Skeletal muscle cell (primary cell): ENCODE data around the gene SLC4A4.

ENCODE experiments used
- DNase-seq: peaks from one replicate; pipeline ENCODE4 v3.0.0-alpha.2; 2010; ENCODE audit warnings: low read depth
- H3K4me3 ChIP-seq: 2 replicates; pipeline ENCODE4 v1.5.1; 2011; ENCODE audit warnings: low read depth, mild to moderate bottlenecking, control low read depth, low read length, moderate library complexity

Gene SLC4A4

DNA sequence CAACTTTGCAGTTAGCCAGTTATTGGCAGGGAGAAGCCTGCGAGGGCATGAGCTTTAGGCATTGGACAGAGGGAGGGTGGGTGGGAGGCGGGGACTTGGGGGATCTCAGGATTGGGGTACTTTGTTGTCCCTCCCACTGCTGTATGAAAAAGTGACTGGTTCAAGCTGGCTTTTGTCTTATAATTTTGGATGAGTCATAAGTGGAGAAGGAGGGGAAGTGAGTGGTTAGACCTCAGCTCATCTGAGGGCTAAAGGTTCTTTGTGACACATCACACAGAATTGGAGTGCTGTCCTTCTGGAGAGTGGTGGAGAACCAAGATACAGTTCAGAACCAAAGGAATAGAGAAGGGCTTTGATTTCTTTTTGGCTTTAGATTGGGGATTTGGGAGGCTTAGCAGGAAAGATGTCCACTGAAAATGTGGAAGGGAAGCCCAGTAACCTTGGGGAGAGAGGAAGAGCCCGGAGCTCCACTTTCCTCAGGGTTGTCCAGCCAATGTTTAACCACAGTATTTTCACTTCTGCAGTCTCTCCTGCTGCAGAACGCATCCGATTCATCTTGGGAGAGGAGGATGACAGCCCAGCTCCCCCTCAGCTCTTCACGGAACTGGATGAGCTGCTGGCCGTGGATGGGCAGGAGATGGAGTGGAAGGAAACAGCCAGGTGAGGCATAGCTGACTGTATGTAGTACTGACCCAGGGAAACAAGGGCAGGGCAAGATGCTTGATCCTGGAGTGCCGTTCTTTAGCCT is at the start of gene SLC4A4:
Gene SLC4A4 (plus strand): TSS at position 175 of the 748 bp plus-strand sequence.
- peak; percentile 58 for DNase-seq
- no peak within 1 kb of the TSS for H3K4me3 ChIP-seq

DNA sequence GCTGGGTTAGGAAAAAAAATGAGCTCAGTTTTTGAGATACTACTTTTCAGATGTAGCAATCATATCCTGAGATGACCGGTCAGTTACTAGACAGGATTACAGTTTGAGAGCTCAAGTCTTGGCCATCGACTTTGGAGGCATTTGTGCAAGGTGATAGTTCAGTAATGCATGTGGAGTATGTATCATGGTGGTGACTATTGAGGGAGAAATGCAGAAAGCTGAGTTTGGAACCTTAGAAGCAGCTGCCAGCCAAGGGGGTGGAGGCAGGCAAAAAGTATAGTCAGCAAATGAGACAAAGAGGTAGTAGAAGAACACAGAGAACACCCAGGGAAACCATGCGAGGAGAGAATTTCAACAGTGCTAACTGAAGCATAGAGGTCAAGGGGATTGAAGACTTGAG is 48.7 kb upstream of the SLC4A4 start:
- DNase-seq = peak; percentile 60
- no peak overlapping the region for H3K4me3 ChIP-seq

DNA sequence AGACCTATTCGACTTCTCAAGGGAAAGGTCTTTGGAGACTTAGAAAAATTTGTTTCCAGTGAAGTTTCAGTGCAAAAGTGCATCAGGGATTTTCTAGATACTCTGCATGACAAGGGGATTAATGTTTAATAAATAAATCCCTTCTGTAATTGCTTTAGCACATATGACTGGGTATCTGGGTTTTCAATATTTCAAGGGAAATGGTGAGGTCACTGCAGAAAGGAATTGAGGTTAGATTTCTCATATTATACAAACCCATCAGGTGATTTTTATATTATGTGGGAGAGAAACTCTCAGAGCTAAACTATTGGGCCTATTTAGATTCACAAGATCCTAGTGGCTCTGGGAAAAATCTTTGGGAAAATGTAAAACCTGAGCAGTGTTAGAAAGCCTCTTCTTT is 48.3 kb upstream of the SLC4A4 start:
- no peak overlapping the region for H3K4me3 ChIP-seq
- DNase-seq = no peak

DNA sequence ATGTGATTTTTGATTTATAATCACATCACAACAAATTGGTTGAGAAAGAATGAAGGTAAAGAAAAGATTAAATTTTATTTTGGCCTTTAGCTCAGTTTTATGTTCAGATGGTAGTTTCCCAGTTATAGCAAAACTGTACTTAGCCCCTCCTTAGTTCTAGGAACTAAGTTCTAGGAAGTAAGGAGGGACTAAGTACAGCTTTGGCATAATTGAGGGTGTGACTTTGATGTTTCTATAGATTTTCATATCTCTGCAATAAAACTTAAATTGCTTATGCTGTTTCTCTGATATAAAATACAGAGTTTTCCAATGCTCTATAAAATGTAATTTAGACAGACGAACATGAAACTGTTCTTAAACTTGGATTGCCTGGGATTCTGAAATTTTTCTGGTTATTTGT is 46.6 kb upstream of the SLC4A4 start:
- H3K4me3 ChIP-seq = no peak overlapping the region
- no peak for DNase-seq

DNA sequence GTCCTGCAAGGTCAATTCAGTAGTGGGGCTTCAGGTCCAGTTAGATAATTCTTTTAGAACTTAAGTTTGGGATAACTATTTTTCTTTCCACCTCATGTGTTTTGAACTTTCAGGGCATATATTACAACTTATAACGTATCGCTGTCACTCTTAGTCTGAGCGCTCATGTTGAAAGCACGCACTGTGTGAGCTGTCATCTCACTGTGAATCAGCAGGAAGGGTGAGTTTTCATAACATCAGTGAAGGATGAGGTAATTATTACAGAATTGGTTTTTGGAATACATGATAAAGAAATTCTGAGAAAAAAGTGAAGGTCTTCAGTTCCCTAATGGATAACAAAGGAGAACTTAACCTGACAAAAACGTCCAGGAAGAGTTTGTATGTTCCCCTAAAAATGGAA is 45.1 kb upstream of the SLC4A4 start:
- H3K4me3 ChIP-seq = no peak overlapping the region
- DNase-seq = peak; percentile 55

DNA sequence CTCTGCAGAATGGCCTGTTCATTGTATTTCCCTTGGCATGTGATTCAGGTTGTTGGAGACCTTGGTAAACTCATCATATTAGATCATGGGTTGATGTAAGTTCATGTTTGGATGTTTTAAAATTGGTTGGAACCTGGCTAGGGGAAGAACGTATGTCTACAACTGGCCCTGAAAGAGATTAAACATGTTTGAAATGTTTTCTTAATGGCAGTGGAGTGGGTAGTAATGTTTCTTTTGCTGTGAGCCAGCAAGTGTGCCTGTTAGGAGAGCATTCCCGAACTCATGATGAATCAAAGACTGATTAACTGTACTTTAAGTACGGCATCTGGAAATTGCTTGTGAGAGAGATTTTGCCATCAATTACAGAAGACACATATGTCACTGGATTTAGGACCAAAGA is 44.5 kb upstream of the SLC4A4 start:
- peak; percentile 26 for DNase-seq
- H3K4me3 ChIP-seq = no peak overlapping the region

DNA sequence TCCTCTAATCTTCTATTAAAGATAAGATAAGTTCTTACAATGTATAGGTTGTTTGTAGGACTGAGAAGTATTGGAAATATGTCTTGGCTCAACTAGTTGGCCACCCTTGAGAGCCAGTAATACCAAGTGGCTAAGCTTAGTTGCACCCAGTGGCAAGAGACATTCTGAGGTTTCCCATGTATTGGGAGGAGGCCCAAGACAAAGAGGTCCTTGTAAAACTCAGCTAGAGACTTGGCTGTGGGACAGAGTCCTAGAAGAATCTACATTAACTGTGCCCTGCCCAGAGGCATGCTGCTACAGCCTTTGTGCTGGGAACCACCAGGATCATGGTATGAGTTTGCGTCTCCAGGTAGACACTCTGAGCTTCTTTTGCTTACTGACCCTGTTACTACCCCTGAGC is 41.9 kb upstream of the SLC4A4 start:
- H3K4me3 ChIP-seq = no peak overlapping the region
- no peak for DNase-seq

DNA sequence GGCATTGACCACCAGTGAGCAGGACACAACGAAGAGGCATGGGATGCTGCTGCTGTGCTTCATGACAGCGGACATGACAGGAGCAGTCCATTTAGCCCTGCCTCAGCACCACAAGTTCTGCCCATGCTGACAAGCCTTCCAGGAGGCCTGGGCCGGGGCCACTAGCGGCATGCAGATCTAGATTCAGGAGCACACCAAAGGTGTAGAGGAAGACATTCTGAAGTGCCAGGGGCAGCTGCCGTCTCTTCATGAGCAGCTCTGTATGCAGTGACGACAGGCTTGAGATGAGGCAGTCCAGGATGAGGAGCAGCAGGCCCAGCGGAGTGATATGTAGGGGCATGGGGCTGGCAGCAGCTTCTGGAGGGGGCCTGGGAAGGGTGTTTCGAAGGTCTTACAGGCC is 38.5 kb upstream of the SLC4A4 start:
- DNase-seq = no peak
- no peak overlapping the region for H3K4me3 ChIP-seq

DNA sequence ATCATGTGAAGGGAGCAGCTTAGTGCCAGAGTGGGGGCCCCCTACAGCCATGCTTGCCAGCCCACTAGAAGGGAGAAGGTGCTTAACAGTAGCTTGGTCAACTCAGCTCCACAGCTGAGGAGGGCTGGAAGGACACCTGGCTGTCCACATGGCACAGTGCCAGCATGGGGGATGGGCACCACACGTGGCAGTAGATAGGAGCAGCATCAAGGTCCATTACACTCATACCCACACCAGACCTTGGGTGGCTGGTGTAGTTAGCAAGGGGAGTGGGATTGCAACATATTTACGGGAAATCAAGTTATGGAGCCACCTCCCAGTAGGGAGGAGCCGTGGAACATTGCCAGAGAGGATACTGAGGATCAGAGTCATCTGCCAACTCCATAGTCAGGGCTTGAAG is 37.9 kb upstream of the SLC4A4 start:
- DNase-seq = no peak
- H3K4me3 ChIP-seq = no peak overlapping the region

DNA sequence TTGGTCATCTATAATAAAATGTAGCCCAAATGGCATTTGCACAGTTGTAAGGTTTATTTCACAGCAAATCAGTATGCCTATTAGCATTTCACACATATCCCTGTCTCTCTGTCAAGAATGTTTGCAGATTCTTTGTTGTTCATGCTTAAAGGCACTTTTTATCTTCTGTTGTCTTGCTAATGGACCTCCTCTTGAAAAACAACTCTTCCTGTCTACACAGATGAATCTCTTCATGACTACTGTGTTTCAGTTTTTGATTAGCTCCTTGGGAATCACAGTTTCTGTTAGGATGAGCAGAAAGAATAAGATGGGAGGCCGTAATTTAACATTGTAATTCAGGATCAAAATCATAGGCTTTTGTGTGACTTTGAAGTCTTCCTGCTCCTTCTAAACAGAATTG is 35.5 kb upstream of the SLC4A4 start:
- H3K4me3 ChIP-seq = no peak overlapping the region

DNA sequence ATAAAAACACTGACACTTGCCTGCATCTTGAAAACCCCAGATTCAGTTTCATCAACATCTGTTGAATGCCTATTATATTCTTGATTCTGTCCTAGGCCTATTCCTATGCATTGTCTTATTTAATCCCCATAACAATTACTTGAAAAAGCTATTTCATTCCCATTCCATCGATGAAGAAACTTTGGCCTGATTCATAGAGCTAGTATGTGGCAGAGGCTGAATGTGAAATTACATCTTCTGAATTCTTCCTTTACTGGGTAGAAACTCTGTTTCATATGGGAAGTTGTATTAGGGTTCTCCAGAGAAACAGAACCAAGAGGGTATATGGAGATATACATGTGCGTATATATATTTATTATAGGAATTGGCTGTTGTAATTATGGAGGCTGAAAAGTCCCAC is 35.0 kb upstream of the SLC4A4 start:
- H3K4me3 ChIP-seq = no peak overlapping the region
- DNase-seq = peak; percentile 32

More for the DNA sequence above, 35.5 kb upstream of the SLC4A4 start:
- no peak for DNase-seq

DNA sequence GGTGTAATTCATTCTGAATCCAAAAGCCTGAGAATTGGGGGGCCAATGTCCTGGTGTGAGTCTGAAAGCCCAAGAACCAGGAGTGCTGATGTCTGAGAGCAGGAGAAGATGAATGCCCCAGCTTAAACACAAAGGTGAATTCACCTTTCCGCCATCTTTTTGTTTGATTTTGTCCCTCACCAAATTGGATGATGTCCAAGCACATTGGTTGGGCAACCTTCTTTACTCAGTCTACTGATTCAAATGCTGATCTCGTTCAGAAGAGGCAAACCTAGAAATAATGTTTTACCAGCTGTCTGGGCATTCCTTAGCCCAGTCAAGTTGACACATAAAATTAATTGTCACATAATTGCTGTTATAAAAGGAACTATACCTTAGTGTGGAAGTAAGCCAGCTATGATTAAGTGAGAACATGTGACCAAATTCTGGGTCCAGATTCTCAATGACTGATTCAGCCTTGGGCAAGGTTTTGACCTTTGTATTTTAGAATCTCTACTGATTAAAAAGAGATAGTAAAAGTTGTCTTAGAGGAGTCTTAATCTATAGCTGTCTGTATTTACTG is 34.5 kb upstream of the SLC4A4 start:
- no peak overlapping the region for H3K4me3 ChIP-seq
- no peak for DNase-seq

DNA sequence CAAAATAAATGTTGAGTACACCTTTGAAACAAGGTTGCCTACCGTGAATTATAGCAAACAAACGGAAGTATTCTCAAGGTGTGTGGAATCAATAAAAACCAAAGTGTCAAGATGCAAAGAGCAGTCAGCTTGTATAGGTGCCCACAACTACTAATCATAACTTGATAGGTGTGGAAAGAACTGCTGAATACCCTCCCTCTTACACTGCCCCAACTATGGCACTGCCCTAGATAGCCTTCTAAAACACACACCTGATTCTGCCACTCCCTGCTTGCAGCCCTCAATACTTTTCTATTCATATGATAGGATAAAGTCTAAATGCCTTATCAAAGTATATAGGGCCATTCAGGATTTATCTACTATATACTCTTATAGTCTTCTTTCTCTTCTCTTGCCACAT is 31.1 kb upstream of the SLC4A4 start:
- H3K4me3 ChIP-seq = no peak overlapping the region
- no peak for DNase-seq

DNA sequence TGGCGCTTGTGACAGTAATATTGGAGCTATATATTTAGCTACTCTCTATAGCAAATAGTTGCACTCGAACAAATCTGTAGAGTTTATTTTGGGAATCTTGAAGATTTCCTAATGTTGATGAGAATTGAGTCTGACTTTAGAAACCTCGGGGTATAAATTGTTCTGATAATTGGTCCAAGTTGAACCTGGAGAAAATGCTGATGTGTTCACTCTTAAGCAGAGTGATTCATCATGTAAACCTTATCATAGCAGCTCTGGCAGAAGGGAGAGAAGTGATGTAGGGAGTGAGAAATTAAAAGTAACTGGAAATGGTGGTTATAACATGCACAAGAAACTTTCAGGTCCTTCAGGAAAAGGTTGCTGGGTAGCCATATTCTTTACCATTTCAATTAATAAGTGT is 16.4 kb upstream of the SLC4A4 start:
- no peak for DNase-seq
- H3K4me3 ChIP-seq = no peak overlapping the region

DNA sequence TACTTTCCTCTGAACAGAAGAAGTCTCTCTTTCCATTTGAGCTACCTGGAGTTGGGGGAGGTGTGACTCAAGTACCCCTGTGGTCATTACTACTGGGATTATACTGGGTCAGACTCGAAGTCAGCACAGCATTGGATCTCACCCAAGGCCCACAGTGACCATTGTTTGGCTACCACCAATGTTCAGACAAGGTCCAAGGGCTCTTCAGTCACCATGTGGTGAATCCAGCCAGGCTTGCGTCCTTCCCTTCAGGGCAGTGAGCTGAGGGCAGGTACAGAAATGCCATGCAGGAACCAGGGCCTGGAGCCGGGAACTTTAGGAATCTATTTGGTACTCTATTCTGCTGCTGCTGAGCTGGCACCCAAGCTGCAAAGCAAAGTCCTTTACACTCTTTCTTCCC is 5.5 kb upstream of the SLC4A4 start:
- DNase-seq = no peak
- H3K4me3 ChIP-seq = no peak overlapping the region

DNA sequence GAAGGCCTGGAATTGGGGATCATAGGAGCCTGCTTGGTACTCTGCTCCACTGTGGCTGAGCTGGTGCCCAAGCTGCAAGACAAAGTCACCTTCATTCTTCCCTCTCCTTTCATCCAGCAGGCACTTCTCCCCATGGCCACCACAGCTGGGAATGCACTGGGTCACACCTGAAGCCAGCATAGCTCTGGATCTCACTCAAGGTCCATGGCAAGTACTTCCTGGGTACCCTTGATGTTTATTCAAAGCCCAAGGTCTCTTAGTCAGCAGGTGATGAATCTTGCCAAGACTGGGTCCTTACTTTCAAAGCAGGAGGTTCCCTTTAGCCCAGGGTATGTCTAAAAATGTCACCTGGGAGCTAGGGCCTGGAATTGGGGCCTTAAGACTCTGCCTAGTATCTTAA is 4.9 kb upstream of the SLC4A4 start:
- H3K4me3 ChIP-seq = no peak overlapping the region
- no peak for DNase-seq

DNA sequence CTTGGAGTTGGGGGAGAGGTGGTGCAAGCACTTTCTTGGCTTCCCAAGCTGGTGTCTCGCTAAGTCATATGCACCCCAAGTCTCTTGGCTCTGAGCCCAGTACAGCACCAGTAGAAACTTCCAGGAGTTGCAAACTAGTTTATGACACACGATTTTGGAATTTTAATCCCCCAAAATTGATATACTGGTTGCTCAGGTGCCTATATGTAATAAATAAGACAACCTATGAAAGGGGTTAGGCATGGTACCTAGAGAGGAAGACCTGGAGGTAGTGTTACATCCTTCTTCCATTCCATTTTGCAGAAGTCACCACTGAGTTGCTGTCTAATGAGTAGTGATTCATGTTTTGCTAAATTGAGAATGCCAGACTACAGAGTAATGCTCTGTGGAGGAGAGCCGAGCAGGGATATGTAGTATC is 4.3 kb upstream of the SLC4A4 start:
- H3K4me3 ChIP-seq = no peak overlapping the region

DNA sequence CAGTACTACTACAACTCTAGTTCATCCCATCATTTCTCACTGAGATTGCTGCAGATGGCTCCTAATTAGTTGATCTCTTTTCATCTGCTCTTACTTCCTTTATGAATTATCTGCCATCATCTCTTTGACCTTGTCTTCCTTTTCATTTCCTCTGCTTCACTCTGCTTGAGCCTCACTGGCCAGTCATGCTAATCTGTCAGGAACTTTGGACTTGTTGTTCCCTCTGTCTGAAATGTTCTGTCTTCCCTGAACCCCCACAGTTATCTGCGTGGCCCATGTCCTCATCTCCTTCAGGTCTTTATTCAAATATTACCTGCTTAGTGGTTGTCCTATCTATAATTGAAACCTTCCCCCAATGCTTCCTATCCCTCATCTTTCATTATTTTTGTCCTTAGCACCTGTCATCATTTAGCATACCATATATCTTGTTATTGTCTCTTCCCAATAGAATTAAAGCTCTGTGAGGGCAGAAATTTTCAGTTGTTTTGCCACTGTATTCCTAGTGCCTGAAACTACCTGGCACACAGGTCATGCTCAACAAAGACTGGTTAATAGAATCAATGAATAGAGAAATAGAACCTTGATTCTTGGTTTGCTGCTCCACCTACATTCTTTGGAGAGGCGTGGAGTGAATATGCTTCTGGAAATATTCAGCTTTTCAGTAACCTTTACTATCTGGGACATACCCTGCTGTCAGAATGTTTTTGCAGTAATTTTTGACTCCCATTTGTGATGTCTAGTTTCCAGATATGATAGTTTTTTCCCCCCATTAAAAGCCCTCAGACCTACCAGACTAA is 5.0 kb downstream of the SLC4A4 start:
- no peak for DNase-seq
- no peak overlapping the region for H3K4me3 ChIP-seq

More for the DNA sequence above, 4.3 kb upstream of the SLC4A4 start:
- no peak for DNase-seq

DNA sequence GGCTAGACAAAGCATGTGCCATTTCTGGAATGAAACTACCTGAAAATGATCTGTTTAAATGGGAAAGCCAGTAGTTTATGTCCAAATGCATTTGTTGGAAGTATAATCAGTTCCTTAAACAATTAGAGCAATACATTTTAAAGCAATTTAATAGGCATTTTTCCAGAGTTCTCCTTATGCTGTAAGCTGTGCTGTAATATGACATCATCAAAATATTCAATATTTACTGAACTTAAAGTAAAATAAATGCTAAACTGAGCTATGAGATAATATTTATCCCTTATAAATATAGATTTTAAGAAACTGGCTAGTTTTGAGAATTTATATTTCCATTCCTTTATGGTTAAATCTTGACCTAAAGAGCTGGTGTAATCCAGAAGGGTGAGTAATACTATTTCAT is 7.9 kb downstream of the SLC4A4 start:
- H3K4me3 ChIP-seq = no peak overlapping the region

DNA sequence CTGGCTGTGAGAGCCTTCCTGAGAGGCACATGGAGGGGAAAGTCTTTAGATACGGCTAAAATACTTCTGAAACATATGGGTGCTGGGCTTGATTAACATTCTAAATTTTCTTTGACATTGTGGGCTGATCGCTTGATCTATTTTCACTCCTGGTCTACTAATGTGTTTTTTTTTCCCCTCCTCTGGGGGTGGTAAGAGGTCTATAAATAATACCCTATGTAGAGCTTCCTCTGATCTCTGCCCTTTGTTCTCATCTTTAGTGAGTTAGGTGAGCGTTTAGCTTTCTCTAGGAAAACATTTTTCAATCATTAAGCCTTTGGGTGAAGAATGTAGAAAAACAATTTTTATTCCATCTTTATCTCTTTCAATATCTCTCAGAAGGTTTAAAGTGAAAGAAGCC is 9.8 kb downstream of the SLC4A4 start:
- H3K4me3 ChIP-seq = no peak overlapping the region
- DNase-seq = no peak

More for the DNA sequence above, 7.9 kb downstream of the SLC4A4 start:
- no peak for DNase-seq

DNA sequence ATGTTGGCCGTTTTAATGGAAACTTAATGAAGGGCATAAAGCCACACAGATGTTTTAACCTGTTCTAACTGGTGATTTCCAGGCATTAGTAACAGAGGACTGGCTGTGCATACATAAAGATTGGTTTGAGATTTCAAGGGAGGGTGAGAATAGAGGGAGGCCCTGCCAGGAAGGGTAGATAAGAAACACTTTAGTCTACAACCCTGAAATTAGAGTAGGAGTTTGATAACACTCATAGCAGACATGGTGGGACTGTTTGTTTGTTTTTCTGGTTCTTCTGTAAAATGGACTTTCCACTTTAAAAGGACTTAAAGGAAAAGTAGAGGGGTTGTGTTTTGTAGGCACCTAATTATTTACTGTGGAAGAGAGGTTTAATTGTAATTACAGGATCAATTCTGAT is 16.2 kb downstream of the SLC4A4 start:
- H3K4me3 ChIP-seq = no peak overlapping the region
- DNase-seq = no peak
